HG03280 (cell line): ENCODE data around the gene PRUNE2.
A peak's percentile ranks its signal among the peaks of the same experiment; 100 is the strongest.

Experiments used
- ATAC-seq: cut with Tn5 transposase; IDR thresholded peaks from one replicate; pipeline ENCODE4 v1.9.1; 2021; ENCODE audit warnings: mild to moderate bottlenecking, moderate library complexity; ENCODE audit not compliant: unreplicated experiment

PRUNE2 gene

DNA sequence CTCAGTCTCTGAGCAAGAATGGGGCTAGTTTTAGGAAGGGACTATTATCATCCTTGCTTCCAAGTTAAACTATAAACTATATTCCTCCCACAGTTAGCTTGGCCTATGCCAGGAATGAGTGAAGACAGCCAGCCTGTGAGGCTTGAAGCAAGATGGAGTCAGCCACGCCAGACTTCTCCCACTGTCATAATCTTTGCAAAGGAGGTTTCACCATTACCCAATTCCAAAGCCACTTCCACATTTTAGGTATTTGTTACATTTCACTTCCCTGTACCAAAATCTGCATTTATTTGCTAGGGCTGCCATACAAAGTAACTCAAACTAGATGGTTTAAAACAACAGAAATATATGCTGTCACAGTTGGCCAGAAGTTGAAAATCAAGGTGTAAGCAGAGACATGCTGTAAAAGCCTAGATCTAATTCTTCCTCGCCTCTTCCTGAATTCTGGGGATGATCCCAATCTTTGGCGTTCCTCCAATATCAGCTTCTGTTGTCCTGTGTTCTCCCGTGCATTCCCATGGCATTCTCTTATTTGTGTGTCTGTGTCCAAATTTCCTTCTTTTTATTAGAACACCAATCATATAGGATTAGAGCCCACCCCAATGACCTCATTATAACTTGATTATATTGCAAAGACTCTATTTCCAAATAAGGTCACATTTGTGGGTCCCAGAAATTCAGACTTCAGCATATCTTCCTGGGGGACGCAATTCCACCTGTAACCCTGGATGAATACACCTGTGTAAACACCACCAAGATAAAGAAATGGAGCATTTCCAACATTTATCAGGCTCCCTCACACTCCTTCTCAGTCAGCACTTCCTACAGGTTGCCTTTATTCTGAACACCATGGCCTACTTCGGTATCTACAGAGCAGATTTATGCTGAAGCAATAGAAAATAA, 320.2 kb downstream of the PRUNE2 start:
- no peak for ATAC-seq

DNA sequence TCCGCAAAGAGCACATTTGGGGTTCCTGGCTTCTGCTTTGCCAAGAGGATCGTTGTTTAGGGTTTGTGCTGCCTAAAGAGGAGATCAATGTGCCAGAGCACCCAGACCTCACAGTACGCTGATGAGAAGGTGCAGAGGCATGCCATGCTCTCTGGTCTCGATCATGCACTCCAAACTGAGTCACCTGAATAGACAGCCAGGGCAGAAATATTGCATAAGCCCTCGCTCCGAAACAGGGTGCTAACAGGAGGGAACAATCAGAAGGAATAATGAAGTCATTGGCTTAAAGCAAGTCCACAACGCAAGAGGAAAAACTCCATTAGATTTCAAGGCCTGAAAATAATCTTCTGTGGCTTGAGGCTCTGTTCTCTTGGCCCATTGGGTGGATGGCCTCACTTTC, 322.7 kb downstream of the PRUNE2 start:
- ATAC-seq, result no peak

DNA sequence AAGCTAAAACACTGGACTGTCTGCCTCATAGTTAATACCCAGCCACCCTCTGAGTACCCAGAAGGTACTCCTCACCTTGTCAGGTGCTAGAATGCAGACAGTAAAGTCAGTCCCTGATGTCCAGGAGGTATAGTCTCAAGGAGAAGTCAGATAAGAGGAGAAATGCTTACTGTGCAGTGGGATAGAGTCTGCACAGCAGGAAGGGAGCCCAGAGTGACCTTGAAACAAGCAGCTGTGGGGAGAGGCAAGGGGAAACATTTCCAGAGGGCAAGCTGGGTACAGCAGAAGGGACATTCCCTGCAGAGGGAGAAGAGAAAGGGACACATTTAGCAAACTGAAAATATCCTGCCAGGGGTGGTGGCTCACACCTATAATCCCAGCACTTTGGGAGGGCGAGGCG, 324.2 kb downstream of the PRUNE2 start:
- no peak for ATAC-seq

DNA sequence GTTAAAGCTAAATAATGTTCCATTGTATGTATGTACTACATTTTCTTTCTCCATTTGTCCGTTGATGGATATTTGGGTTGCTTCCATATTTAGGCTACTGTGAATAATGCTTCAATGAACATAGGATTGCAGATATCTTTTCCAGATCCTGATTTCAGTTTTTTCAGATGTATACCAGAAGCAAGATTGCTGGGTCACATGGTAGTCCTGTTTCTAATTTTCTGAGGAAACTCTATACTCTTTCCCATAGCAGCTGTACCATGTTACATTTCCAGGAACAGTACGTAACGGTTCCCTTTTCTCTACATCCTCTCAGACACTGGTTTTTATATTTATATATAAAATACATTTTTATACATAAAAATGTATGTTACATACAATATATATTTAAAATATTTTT, 325.1 kb downstream of the PRUNE2 start:
- ATAC-seq, result no peak

DNA sequence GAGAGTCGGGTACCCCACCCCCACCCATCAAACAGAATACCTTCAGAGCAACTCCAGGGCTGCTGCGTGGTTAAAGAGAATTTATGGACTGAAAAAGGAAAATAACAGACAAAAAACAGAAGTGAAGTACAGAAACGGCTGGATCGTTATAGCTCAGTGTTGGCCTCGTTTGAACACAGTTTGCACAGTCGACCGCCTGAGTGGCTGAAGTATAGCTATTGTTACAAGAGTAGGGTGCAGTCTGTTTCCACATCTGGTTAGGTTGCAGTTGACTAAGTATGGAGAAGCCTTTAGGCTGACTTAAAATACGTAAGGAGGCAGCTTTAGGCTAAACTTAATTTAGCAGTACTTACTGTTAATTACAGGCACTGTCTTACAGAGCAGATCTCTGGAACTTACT, 325.7 kb downstream of the PRUNE2 start:
- ATAC-seq, result no peak

DNA sequence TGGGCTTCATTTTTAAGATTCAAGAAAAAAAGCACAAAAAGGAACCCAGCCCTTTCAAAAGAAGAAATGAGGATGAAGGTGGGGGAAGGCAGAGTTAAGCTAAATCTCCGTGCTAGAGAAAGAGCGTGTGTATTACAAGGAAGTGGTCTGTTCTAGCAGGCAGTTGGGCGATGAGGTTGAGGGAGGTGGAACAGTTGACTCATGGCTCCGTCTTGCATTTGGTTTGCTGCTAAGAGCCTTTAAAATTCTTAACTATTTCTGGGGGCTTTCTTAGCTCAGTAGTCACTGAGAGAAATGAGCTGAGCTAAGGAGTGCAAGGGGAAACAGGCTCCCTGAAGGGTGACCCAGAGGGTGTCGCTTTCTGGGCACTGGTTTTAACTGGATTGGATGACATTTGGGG, 329.6 kb downstream of the PRUNE2 start:
- peak; percentile 58 for ATAC-seq

DNA sequence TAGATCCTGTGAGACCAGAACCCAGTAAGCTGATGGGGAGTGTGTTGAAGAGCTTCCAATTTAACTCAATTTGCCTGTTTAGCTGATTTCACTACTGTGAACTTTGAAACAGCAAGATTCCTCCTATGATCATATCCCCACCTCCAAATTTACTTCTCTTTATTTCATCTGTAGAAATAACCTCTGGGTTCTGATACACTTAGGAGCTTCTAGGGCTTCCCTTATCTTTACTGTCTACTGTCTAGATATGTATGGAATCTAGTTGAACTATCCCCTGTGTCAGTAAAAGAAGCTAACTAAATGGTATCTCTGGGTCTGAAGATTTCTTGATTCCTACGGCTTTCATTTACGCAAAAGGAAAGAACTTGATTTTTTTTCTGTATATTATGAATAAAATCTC, 330.2 kb downstream of the PRUNE2 start:
- ATAC-seq, result no peak

DNA sequence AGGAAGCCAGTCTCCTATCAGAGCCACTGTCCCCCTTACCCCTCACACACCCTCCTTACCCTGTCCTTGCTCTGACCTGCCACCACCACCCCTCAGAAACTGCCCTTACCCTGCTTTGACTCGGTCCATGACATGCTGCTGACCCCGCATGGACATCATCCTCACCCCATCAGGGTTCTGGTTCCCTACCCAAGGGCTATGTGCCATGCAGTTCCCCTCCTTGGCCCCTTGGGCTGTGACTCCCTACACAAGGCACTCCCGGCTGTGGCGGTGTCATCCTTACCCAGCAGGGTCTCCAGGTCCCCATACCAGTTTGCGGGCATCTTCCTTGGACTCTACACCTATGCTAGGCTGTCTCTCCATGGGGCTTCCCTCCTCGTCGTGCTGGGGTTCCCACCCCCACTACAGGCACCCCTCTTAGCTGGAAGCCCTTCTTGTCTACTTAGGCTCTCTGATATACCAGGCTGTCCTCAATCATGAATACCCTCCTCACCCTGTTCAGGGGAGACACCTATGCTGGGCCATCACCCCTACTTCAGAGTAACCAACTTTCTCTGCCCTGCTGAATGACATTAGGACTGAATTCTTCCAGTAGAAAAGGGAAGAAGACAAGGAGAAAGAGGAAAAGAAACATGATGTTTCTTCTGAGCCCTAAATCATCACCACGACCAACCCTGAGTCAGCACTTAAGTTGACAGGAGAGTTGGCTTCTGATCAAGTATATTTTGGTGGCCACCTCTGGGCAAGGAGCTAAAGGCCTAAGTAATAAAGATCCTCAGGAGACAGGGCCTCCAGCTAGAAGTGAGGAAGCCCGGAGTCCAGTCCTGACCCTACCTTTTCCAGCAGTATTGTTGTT, 331.8 kb downstream of the PRUNE2 start:
- no peak for ATAC-seq

DNA sequence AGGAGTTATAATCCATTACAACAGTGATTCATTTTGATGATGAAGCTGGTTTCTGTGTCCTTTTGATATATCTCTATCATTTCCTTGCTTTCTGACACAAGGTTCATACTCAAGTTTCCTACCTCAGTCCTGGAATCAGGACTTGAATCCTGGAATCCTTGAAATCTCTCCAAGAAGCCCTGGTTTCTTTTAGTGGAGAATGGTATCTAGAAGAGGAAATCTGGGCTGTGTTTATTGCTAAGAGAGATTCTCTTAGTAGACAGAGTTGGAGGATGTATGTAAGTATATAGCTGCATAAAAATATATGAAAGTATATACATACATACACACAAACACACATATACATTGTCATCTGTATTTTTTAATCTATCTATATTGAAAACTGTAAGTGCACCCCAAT, 332.5 kb downstream of the PRUNE2 start:
- no peak for ATAC-seq

DNA sequence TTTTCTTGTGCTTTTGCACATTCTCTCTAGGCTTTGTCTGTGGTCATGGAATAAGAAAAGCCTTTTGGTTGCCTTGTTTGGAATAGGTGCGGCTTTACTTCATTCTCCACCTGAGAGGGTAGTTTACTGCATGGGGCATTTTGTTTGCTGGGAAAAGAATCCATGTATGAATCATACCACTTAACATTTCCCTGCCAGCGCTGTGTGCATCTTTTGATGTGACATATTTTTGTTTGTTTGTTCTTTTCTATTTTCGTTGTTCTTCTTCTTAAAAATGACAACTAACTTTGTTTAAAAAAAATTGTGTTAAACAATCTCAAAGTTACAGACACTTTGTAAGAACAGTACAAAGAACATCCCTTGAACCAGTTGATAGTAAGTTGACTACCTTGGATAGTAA, 333.8 kb downstream of the PRUNE2 start:
- ATAC-seq, result no peak

DNA sequence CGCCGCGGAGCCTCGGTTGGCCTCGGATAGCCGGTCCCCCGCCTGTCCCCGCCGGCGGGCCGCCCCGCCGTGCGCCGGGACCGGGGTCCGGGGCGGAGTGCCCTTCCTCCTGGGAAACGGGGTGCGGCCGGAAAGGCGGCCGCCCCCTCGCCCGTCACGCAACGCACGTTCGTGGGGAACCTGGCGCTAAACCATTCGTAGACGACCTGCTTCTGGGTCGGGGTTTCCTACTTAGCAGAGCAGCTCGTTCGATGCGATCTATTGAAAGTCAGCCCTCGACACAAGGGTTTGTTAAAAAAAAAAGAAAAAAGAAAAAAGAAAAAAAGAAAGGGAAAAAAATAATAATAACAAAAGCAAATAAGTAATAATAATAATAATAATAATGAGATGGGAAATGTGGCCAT, 334.2 kb downstream of the PRUNE2 start:
- no peak for ATAC-seq

DNA sequence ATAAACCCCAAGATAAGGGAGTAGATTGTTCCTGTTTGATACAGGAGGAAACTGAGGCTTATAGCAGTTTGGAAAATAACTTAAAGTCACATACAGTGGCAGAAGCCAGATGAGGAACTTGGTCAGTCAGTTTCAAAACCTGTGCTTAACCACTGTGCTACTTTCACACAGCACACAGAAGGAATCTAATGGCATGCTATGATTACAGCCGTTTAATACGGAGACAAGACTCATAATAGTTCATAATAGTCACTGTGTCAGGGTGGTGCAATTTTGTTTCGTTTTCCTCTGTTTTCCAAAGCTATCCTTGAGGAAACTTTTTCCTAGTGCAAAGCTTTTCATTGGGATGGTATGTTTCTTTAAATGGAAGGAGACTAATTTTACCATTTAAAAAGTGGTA, 334.6 kb downstream of the PRUNE2 start:
- peak; percentile 82 for ATAC-seq

DNA sequence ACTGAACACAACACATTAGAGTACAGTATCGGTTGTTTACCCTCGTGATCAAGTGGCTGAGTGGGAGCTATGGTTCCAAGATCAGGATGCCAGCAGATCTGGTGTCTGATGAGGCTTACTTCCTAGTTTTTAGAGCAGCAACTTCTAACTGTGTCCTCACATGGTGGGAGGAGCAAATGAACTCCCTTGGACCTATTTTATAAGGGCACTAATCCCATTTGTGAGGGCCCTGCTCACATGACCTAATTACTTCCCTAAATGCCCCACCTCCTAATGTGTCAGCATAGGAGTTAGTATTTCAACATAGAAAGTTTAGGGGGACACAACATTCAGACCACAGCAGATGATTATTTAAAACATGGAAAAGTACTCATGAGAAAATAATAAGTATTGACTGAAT, 335.1 kb downstream of the PRUNE2 start:
- ATAC-seq, result no peak

DNA sequence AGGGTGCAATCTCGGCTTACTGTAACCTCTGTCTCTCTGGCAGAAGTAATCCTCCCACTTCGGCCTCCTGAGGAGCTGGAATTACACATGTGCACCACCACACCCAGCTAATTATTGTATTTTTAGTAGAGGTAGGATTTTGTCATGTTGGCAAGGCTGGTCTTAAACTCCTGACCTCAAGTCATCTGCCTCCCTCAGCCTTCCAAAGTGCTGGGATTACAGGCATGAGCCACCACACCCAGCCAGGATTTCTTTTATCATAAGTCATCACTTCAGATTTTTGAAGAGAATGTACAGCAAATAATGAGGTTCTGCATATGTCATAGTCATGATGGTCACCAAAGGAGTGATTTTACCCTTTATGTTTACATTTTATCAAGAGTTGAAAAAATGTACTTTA, 338.8 kb downstream of the PRUNE2 start:
- ATAC-seq, result no peak

DNA sequence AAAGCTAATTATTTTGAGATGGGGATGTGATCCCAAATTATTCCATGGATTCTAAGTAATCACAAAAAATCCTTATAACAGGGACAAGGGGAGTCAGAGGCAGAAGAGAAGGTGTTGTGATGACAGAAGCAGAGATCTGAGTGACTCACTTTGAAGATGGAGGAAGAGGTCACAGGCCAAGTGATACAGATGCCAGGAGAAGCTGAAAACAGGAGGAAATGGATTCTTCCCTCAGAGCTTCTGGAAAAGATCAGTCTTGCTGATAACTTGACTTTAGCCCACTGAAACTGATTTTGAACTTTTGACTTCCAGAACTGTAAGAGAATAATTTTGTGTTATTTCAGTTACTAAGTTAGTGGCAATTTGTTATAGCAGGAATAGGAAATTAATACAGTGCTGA, 341.6 kb downstream of the PRUNE2 start:
- no peak for ATAC-seq

DNA sequence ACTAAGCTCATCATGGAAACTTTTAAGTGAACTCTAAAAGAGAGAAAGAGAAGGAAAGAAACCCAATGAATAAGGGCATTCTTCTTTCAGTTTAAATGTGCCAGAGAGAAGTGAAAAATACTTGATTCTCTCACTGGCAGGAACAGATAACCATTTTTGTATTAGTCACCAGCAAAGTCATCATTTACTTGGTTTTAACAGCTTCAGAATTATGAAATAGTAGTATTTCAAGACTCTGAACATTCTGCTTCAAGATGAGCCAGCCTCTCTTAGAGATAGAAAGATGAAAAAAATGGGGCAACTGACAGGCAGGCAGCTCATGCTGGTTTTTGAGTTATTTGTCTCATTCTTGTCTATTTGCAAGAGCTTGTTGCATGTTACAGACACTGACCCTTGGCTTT, 343.4 kb downstream of the PRUNE2 start:
- ATAC-seq, result peak; percentile 80

DNA sequence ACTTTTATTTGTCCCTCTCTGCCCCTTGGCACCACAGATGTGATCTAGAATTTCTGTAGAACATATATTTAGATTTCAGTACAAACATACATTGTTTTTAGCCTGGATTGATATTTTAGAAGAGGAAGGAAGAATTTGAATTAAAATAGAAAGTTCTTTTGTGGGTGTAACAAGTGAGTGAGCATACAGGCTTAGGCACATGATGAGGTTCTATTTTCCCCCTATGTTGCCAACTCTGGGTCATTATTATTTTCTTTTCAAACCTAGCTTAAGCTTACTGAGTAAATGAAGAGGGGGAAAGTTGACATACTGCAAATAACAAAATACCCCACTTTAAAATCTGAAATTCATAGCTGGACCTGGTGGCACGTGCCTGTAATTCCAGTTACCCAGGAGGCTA, 344.0 kb downstream of the PRUNE2 start:
- ATAC-seq, result peak; percentile 10
